ENCODE results near the gene MUC22. TPM values are rescaled to one million over a fixed set of nuclear protein-coding genes. Genes with fewer than 3 reads are reported as not detected.
"Not testable (repeated sequence)": the region's sequence is repeated elsewhere in the genome, so short reads cannot be mapped to it uniquely, and the experiment has no call there.

The MUC22 gene
- total RNA-seq, 1 donor from 2014 or later = not detected

DNA sequence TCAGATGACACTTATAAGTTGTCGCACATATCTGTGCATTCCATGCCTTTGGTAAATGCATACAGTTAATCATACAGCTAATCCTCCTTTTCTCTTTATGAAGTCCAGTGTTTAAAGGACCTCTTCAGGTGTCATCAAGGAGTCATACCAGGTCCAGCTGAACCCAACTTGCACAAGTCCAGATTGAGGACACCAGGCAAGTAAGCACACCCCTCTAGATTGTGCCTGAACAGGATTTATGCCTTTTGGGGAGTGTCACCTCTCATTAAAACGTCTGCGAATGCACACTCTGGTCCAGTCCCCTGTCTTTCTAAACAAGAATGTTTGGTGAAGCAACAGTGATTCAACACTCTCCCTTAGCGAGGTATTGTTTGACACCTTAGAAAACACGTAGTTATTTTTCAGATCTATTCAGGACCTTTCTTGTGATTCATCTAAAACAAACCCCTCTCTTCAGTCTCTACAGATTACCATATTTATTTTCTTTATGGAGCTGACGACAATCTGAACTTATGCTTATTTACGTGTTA is 53.7 kb downstream of the MUC22 start:
- no peak for DNase-seq (ENCODE audit: low spot score)
- intact Hi-C loops (cut with DNase I) = loop anchor here (10.0 kb wide), 1 partner anchor 129 kb away; the partner anchor contains the start of gene SFTA2
- no peak for ATAC-seq

DNA sequence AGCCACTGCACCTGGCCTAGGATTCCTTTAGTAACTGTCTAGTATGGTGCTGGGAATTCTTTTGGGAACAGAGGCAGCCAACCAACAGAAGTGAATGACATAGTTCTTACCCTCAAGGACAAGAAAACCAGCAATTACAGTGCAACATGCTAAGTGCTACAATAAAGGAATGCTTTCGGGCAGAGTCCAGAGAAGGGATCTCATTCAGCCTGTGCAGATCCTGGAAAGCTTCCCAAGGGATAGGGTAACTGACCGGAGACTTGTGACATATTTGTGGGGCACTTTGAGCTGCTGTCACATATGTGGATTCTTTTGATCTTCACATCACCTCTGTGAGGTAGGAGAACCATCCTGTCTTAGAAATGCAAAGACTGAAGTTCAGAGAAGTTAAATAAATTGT is 55.3 kb downstream of the MUC22 start:
- DNase-seq (ENCODE audit: low spot score) (no peak), ATAC-seq (no peak)
- intact Hi-C loops (cut with DNase I) = loop anchor here (10.0 kb wide), 1 partner anchor 131 kb away; the partner anchor contains the start of gene SFTA2

GRCh38 chr6:31067028-31067427 is 56.8 kb downstream of the MUC22 start:
- not testable (repeated sequence) for ATAC-seq; DNase-seq (ENCODE audit: low spot score)
- intact Hi-C loops (cut with DNase I) = loop anchor here (10.0 kb wide), 1 partner anchor 132 kb away; the partner anchor contains the start of gene SFTA2

GRCh38 chr6:31067891-31068668 is 57.8 kb downstream of the MUC22 start:
- DNase-seq (ENCODE audit: low spot score); ATAC-seq: not testable (repeated sequence)
- intact Hi-C loops (cut with DNase I) = loop anchor here (10.0 kb wide), 1 partner anchor 133 kb away; the partner anchor contains the start of gene SFTA2

DNA sequence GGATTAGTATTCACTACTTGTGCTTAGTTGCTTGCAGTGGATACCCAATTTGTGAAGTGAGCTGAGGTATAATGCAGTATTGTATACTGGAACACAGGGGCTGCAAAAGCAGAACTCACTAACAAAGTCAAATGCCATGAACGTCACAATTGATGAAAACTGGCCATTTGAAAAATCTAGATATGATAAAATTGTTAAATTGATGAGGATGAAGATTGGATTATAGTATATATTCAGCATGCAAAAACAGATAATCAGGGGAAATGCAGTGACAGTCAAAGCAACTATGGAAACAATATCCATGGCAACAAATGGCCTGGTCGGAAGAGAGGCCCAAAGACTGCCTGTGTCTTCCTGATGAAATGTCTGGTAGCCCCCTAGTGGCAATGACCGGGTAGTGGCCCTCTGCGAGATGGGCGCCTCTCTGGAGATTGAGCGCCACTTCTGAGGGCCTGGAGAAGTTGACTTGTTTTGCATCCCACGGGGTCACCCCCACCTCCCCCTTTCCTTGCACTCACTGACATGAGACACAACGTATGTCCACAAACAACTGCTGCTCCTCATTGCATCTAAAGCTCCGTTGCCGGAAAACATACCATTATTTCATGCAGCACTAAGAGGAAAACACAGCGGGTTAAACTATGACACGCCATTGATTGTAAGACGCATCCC is 58.5 kb downstream of the MUC22 start:
- intact Hi-C loops (cut with DNase I) = loop anchor here (10.0 kb wide), 1 partner anchor 134 kb away; the partner anchor contains the start of gene SFTA2
- DNase-seq (ENCODE audit: low spot score) (peak; percentile 86), ATAC-seq (peak; percentile 86)

DNA sequence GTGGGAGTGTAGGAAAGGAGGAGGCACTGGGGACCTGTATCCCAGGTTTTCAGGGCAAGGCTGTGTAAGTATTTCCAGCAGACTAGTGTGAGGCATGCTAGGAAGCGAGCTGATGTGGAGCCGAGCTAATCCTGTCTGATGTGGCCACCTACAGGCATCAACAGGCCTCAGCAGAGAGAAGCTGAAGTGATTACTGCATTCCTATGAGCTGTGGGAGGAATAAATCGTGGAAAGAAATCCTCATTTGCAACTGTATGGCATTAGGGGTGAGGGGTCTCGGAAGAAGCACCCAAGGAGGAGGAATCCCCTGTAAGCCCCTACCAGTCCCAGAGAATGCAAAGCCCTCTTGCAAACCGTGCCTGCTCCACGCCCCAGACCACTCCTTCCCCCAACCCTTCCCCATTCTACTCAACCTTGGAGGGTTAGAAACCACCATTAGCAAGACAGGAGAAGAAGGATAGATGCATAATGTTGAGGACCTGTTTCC is 60.5 kb downstream of the MUC22 start:
- intact Hi-C loops (cut with DNase I) = loop anchor here (5.0 kb wide), 1 partner anchor 243 kb away; no protein-coding TSS in a partner anchor
- no peak for DNase-seq (ENCODE audit: low spot score)
- peak; percentile 86 for ATAC-seq

DNA sequence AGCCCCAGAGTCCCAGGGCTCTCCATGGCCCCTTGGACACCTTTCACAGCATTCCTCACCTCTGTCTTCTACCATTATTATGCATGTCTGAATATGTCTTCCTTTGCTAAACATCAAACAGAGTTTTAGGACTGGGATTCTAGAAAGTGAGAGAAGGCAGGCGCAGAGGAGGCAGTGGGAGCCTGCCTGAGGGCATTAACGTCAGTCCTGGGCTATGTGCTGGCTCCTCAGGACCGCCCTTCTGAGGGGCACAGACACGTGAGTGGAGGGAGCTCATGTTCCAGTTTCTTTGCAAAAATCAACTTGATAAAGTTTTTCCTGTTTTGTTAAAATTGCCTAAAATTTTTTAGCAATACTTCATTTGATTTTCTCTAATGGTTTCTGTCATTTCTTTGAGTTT is 64.1 kb downstream of the MUC22 start:
- DNase-seq (ENCODE audit: low spot score) (no peak), ATAC-seq (no peak)
- intact Hi-C loops (cut with DNase I) = loop anchor here (5.0 kb wide), 1 partner anchor 247 kb away; no protein-coding TSS in a partner anchor

DNA sequence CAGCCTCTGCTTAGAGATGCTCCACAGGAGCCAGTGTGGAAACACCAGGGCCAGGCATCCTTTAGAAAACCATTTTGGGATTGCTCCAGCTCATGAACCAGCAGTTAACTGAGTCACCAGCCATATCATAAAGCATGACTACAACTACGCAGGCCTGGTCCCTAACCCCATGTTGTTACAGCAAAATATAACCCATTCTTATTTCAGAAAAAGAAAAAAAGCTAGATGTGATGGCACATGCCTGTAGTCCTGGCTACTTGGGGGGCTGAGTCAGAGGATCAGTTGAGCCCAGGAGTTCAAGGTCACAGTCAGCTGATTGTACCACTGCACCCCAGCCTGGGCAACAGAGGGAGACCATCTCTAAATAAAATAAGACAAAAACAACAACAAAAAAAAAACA is 65.3 kb downstream of the MUC22 start:
- DNase-seq (ENCODE audit: low spot score) (no peak), ATAC-seq (no peak)
- intact Hi-C loops (cut with DNase I) = loop anchor here (5.0 kb wide), 1 partner anchor 158 kb away; no protein-coding TSS in a partner anchor

- intact Hi-C loops (cut with DNase I) = loop anchor here (5.0 kb wide), 1 partner anchor 159 kb away; no protein-coding TSS in a partner anchor
- ATAC-seq (no peak), DNase-seq (ENCODE audit: low spot score) (no peak)
These were observed 66.3 kb downstream of the MUC22 start for GRCh38 chr6:31076611-31077010.

GRCh38 chr6:31079656-31080261 is 69.5 kb downstream of the MUC22 start:
- DNase-seq (ENCODE audit: low spot score) (peak; percentile 81), ATAC-seq (peak; percentile 84)
- intact Hi-C loops (cut with DNase I) = loop anchor here (5.0 kb wide), 1 partner anchor 162 kb away; no protein-coding TSS in a partner anchor

DNA sequence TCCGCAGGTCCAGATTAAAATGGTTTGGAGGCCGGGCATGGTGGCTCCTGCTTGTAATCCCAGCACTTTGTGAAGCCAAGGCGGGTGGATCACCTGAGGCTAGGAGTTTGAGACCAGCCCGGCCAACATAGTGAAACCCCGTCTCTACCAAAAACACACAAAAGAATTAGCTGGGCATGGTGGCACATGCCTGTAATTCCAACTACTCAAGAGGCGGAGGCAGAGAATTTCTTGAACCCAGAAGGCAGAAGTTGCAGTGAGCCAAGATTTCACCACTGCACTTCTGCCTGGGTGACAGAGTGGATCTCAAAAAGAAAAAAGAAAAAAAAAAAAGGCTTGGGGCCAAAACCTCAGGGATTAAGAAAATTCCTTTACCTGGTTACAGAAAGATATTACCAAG is 71.6 kb downstream of the MUC22 start:
- DNase-seq (ENCODE audit: low spot score) = no peak
- ATAC-seq = no peak
- intact Hi-C loops (cut with DNase I) = no loop called here

DNA sequence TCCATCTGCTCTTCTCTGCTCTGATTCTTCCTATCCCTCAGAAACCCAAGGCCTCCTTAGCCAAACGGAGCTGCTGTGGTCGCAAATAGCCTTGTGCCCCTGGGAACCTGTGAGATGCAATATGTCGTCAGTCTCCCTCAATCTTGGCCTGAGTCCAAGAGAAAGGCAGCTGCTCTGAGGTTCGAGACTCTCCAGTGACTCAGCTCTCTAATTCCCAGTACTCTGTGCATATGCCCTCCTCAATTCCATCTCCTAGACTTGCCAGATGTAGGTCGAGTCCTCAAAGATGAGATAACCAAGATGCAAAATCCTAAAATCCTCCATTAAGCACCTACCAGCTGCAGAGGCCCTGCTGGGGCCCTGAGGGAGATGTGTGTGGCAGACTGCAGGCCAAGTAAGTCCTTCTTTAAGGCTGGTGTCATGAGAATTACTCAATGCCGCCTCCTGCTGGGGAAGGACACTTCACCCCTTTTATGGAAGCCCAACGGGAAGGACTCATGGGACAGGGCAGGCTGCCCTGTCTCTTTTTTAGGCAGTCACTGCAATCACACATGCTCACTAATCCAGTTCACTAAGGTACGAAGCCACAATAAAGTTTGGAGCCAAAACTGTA is 73.6 kb downstream of the MUC22 start:
- DNase-seq (ENCODE audit: low spot score) (no peak), ATAC-seq (no peak)
- intact Hi-C loops (cut with DNase I) = no loop called here

Other genes with a start within 250 kb of the MUC22 start
- gene DDR1, start 126.0 kb upstream of the MUC22 start, total RNA-seq = 93.5 TPM
- gene GTF2H4, start 102.3 kb upstream of the MUC22 start, total RNA-seq = 30.4 TPM
- 25.2 TPM for gene VARS2, start 96.2 kb upstream of the MUC22 start, total RNA-seq
- 0.76 TPM for gene SFTA2, start 78.3 kb upstream of the MUC22 start, total RNA-seq
- gene MUCL3, start 69.5 kb upstream of the MUC22 start, total RNA-seq = 0.18 TPM
- gene MUC21, start 26.8 kb upstream of the MUC22 start, total RNA-seq = 0.18 TPM
- not detected for gene C6orf15, start 102.1 kb downstream of the MUC22 start, total RNA-seq
- 0.62 TPM for gene PSORS1C1, start 104.3 kb downstream of the MUC22 start, total RNA-seq
- gene CDSN, start 110.0 kb downstream of the MUC22 start, total RNA-seq = not detected
- not detected for gene PSORS1C2, start 128.6 kb downstream of the MUC22 start, total RNA-seq
- gene CCHCR1, start 147.3 kb downstream of the MUC22 start, total RNA-seq = 23.8 TPM
- gene TCF19, start 148.1 kb downstream of the MUC22 start, total RNA-seq = 5.9 TPM
- 0.76 TPM for gene POU5F1, start 160.2 kb downstream of the MUC22 start, total RNA-seq